ENCODE data around the gene GRIK5. TPM values are rescaled to one million over a fixed set of nuclear protein-coding genes. Genes with fewer than 3 reads are reported as not detected.
A peak's percentile ranks its signal among the peaks of the same experiment; 100 is the strongest.
"Not testable (repeated sequence)": the region's sequence is repeated elsewhere in the genome, so short reads cannot be mapped to it uniquely, and the experiment has no call there.

GRIK5 gene
- total RNA-seq, 4 donors from 2014 or later, result 1.6 to 13.1 (median 3.6) TPM

- peak; percentile 32 for DNase-seq
- peak overlapping the region in 2 of 4 donors; percentile 9 to 12 for H3K27ac ChIP-seq
- WGBS, 2 donors (ENCODE audit: low coverage in 1 of 2), result 23 to 38% methylated on average over 4 of the region's 4 CpGs
Measured at GRCh38 chr19:42048992-42049391, 21.0 kb downstream of the GRIK5 start.

DNA sequence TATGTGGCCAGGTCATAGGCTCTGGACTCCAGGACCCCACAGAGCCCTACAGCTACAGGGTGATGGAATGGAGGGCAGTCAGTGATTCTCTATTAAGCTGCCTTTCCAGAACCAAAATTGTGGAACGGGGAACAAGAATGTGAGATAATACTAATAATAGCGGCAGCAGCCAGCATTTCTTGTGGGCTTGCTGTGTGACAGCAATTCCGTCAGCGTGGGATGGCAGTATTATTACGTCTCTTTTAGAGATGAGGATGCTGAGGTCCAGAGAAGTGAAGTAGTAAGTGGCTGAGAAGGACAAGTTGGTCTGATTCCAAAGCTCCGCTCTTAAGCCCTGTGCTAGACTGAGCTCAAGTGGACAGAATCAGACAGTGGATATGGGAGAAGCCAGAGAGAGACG, 24.4 kb downstream of the GRIK5 start:
- Histone ChIP-seq H3K36me3 (no peaks in the 10 kb centered on the region), H3K4me3 (no peak overlapping the region), H3K9me3 (no peaks in the 10 kb centered on the region), H3K27ac (no peak overlapping the region), H3K4me1 (peaks cover 0 to 15% (median 4%) of the 10 kb centered on the region in 4 donors), H3K27me3 (no peaks in the 10 kb centered on the region)
- in situ Hi-C loops (cut with MboI; ENCODE audit: low pct_ligation_motif_present in 1 of 4, low pct_unique_long_range_greater_than_20kb in 1 of 4, low sequenced_read_pairs in 3 of 4) (no loop called here), intact Hi-C loops (cut with DNase I; ENCODE audit: low total_unique reads) (no loop called here)
- WGBS, 2 donors (ENCODE audit: low coverage in 1 of 2), result 79 to 81% methylated on average over 2 to 7 of the region's 7 CpGs
- TF ChIP-seq POLR2AphosphoS5 (IDR thresholded peaks at IDR 0.05) (no peak), EP300 (IDR thresholded peaks at IDR 0.05; ENCODE audit: low read depth) (no peak), POLR2A (IDR thresholded peaks at IDR 0.05) (no peak), CTCF (IDR thresholded peaks at IDR 0.05) (no peak)
- DNase-seq, result no peak

More at GRCh38 chr19:42048992-42049391, 21.0 kb downstream of the GRIK5 start:
- intact Hi-C loops (cut with DNase I; ENCODE audit: low total_unique reads) (no loop called here), in situ Hi-C loops (cut with MboI; ENCODE audit: low pct_ligation_motif_present in 1 of 4, low pct_unique_long_range_greater_than_20kb in 1 of 4, low sequenced_read_pairs in 3 of 4) (no loop called here)
- no peaks in the 10 kb centered on the region for H3K9me3 ChIP-seq
- peaks cover 0 to 15% (median 4%) of the 10 kb centered on the region in 4 donors for H3K4me1 ChIP-seq
- H3K27me3 ChIP-seq, result no peaks in the 10 kb centered on the region
- TF ChIP-seq CTCF (IDR thresholded peaks at IDR 0.05) (no peak), POLR2AphosphoS5 (IDR thresholded peaks at IDR 0.05) (no peak), EP300 (IDR thresholded peaks at IDR 0.05; ENCODE audit: low read depth) (no peak), POLR2A (IDR thresholded peaks at IDR 0.05) (no peak)
- H3K4me3 ChIP-seq, result peak overlapping the region in 1 of 4 donors; percentile 18
- no peaks in the 10 kb centered on the region for H3K36me3 ChIP-seq

DNA sequence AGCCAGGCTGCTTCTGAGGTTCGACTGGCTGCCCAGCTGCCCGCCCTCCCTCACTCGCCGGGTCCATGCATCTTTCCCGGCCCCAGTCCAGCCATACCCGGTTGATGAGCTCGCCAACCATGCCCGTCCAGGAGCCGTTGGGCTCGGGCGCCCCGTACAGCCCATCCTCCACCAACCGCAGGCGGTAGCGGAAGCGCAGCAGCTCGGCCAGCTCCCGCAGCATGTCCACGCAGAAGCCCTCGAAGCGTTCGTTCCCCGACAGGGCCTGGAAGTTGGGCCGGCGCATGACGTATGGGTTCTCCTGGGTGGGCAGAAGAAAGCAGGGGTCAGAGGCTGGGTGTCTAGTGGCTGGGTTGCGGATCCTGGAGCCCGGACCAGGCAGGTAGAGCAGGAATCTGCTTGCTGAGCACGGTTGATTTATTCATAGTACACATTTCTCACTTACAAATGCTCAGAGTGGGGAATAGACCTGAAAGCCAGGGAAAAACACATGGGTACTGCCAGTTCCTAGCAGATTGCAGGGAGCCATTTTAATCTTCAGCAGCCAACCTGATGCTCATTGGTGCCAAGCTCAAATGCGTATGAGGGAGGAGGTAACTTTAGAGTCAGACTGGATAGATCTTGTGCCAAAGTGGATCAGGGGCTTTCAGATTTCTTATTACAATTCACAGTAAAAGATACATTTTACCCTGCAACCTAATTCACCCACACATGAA, 27.4 kb downstream of the GRIK5 start:
- TF ChIP-seq POLR2A (IDR thresholded peaks at IDR 0.05) (no peak), POLR2AphosphoS5 (IDR thresholded peaks at IDR 0.05) (no peak), CTCF (IDR thresholded peaks at IDR 0.05) (no peak), EP300 (IDR thresholded peaks at IDR 0.05; ENCODE audit: low read depth) (no peak)
- 92 to 100% methylated on average over 1 to 30 of the region's 30 CpGs for WGBS, 2 donors (ENCODE audit: low coverage in 1 of 2)
- no peaks in the 10 kb centered on the region for H3K36me3 ChIP-seq
- intact Hi-C loops (cut with DNase I; ENCODE audit: low total_unique reads) (no loop called here), in situ Hi-C loops (cut with MboI; ENCODE audit: low pct_ligation_motif_present in 1 of 4, low pct_unique_long_range_greater_than_20kb in 1 of 4, low sequenced_read_pairs in 3 of 4) (no loop called here)
- no peaks in the 10 kb centered on the region for H3K27me3 ChIP-seq
- no peak for DNase-seq
- no peak overlapping the region for H3K4me3 ChIP-seq
- no peaks in the 10 kb centered on the region for H3K9me3 ChIP-seq
- H3K4me1 ChIP-seq, result no peaks in the 10 kb centered on the region
- no peak overlapping the region for H3K27ac ChIP-seq

DNA sequence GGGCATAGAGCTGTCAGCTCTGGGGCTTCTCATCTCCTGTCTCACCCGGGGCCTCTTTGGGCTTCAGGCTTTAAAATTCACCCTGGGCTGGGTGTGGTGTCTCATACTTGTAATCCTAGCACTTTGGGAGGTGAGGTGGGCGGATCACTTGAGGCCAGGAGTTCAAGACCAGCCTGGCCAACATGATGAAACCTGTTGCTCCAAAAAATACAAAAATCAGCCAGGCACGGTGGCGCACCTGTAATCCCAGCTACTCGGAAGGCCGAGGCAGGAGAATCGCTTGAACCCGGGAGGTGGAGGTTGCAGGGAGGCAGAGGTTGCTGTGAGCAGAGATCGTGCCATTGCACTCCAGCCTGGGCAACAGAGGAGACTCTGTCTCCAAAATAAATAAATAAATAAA, 29.5 kb downstream of the GRIK5 start:
- H3K36me3 ChIP-seq; DNase-seq; H3K9me3 ChIP-seq; H3K4me1 ChIP-seq; H3K4me3 ChIP-seq; in situ Hi-C loops (cut with MboI; ENCODE audit: low pct_ligation_motif_present in 1 of 4, low pct_unique_long_range_greater_than_20kb in 1 of 4, low sequenced_read_pairs in 3 of 4); intact Hi-C loops (cut with DNase I; ENCODE audit: low total_unique reads); H3K27ac ChIP-seq; H3K27me3 ChIP-seq: not testable (repeated sequence)
- WGBS, 2 donors (ENCODE audit: low coverage in 1 of 2), result 86 to 88% methylated on average over 8 to 9 of the region's 9 CpGs

- no peak for TF ChIP-seq POLR2A (IDR thresholded peaks at IDR 0.05)
- no peak for TF ChIP-seq EP300 (IDR thresholded peaks at IDR 0.05; ENCODE audit: low read depth)
- no peak for TF ChIP-seq POLR2AphosphoS5 (IDR thresholded peaks at IDR 0.05)
- no peak for TF ChIP-seq CTCF (IDR thresholded peaks at IDR 0.05)
- Histone ChIP-seq H3K4me3 (no peak overlapping the region), H3K9me3 (no peaks in the 10 kb centered on the region), H3K36me3 (no peaks in the 10 kb centered on the region), H3K27ac (no peak overlapping the region), H3K4me1 (no peaks in the 10 kb centered on the region), H3K27me3 (no peaks in the 10 kb centered on the region)
- DNase-seq, result no peak
- intact Hi-C loops (cut with DNase I; ENCODE audit: low total_unique reads) (no loop called here), in situ Hi-C loops (cut with MboI; ENCODE audit: low pct_ligation_motif_present in 1 of 4, low pct_unique_long_range_greater_than_20kb in 1 of 4, low sequenced_read_pairs in 3 of 4) (no loop called here)
Measured at GRCh38 chr19:42040031-42040430, 30.0 kb downstream of the GRIK5 start.
